Gastrocnemius medialis (tissue), 4 donors: ENCODE data around the gene RNLS.

Experiments
- POLR2A ChIP-seq, 2 donors: fragments of 450-650 bp; IDR thresholded peaks; one replicate each; pipeline ENCODE4 v1.6.1; 2017; ENCODE audit warnings: antibody characterized with exemption in 2 of 2, mild to moderate bottlenecking in 2 of 2, moderate library complexity in 2 of 2
- TF ChIP-seq, protein P1 (sequence below), 5 experiments: fragments of 450-650 bp in 3 of 5; fragments of 200-600 bp in 2 of 5; sonication (generic) in 2 of 5; IDR thresholded peaks in 4 of 5; conservative IDR thresholded peaks in 1 of 5; 1 replicate in 4 of 5; 2 replicates in 1 of 5; pipeline ENCODE4 v1.5.1; 2016 to 2019; ENCODE audit warnings: antibody characterized with exemption in 5 of 5, mild to moderate bottlenecking in 3 of 5, moderate library complexity in 3 of 5

DNA sequence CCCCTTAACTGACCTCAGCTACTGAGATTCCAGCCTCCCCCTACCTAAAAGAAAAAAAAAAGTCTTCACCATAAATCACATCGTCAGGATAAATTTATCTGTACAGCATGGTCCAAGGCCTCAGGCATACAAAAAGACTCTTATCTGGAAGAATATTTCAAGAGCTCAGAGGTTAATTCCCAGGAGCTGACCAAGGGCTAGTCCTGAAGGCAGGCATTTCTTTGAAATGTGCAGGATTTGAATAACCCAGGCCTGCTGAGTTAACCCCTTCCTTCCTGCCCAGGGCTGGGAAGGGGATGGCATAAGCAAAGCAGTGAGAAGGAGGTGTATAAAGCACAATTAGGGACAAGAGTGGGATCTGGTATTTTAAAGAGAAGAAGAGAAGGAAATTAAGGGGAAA, 111.2 kb downstream of the RNLS start:
- TF ChIP-seq, protein P1, sequence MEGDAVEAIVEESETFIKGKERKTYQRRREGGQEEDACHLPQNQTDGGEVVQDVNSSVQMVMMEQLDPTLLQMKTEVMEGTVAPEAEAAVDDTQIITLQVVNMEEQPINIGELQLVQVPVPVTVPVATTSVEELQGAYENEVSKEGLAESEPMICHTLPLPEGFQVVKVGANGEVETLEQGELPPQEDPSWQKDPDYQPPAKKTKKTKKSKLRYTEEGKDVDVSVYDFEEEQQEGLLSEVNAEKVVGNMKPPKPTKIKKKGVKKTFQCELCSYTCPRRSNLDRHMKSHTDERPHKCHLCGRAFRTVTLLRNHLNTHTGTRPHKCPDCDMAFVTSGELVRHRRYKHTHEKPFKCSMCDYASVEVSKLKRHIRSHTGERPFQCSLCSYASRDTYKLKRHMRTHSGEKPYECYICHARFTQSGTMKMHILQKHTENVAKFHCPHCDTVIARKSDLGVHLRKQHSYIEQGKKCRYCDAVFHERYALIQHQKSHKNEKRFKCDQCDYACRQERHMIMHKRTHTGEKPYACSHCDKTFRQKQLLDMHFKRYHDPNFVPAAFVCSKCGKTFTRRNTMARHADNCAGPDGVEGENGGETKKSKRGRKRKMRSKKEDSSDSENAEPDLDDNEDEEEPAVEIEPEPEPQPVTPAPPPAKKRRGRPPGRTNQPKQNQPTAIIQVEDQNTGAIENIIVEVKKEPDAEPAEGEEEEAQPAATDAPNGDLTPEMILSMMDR (IDR thresholded peaks at IDR 0.05 in 4 of 5, conservative IDR thresholded peaks at IDR 0.05 in 1 of 5) = no peak
- TF ChIP-seq POLR2A (IDR thresholded peaks at IDR 0.05) = no peak
